Pancreas (tissue), 10 donors: ENCODE data around the gene OPCML. TPM values are rescaled to one million over a fixed set of nuclear protein-coding genes. Genes with fewer than 3 reads are reported as not detected.

Source experiments
- ATAC-seq, 4 donors: fragments of 200-7000 bp; cut with Tn5 transposase; one replicate each; pipeline versions ENCODE4 v1.8.0 to v1.9.1; 2020; ENCODE audit warnings: mild to moderate bottlenecking in 4 of 4, moderate library complexity in 4 of 4
- DNase-seq, 6 donors: peaks; one replicate each; pipeline ENCODE4 v3.0.0-alpha.2; 2020
- FAIRE-seq: peaks from 2 replicates; lab custom pipeline; 2012; peaks lifted over from hg19 to GRCh38; lab: Jason Lieb, UNC
- H3K27ac ChIP-seq, 4 donors: fragments of 200-600 bp; sonication (generic); 1 replicate in 3 of 4; 2 replicates in 1 of 4; pipeline versions ENCODE4 v1.5.0 to v1.8.0; 2020
- H3K27me3 ChIP-seq, 4 donors: fragments of 200-600 bp; one replicate each; pipeline ENCODE4 v1.8.0; 2021
- H3K36me3 ChIP-seq, 3 donors: fragments of 200-600 bp; sonication (generic) in 1 of 3; one replicate each; pipeline versions ENCODE4 v1.5.0 to v1.8.0; 2020 to 2021
- H3K4me1 ChIP-seq, 3 donors: fragments of 200-600 bp; one replicate each; pipeline ENCODE4 v1.8.0; 2021
- H3K4me3 ChIP-seq, 4 donors: fragments of 200-600 bp; sonication (generic) in 2 of 4; one replicate each; pipeline versions ENCODE4 v1.5.0 to v1.8.0; 2020 to 2021
- H3K9me3 ChIP-seq, 4 donors: fragments of 200-600 bp; one replicate each; pipeline ENCODE4 v1.8.0; 2021
- CTCF ChIP-seq, 4 donors: fragments of 200-600 bp; sonication (generic) in 3 of 4; IDR thresholded peaks; one replicate each; pipeline versions ENCODE4 v1.5.0 to v1.8.0; 2021; ENCODE audit warnings: antibody characterized with exemption in 4 of 4
- WGBS, 2 donors: extraction: QIAGEN DNeasy Blood & Tissue Kit; methylation state at CpG; one replicate each; pipeline ENCODE4 v1.1.7; 2013; 5-methylcytosine and 5-hydroxymethylcytosine counted together
- intact Hi-C, 3 donors: fragments of 100-400 bp; cut with DNase I; formaldehyde crosslinking; loops; one replicate each; pipeline versions ENCODE4 v1.11.1 to v1.14.2; 2022
- polyA plus RNA-seq, 2 donors: library from polyadenylated mRNA; stranded (reverse); fragments of 200-250 nt; gene quantifications; one replicate each; pipeline ENCODE4 v1.2.3, GENCODE V29; 2013
- total RNA-seq, 6 donors: library from RNA; stranded (reverse); fragmentation: NEBNext Ultra II Directional in 4 of 6; extraction: Animal tissue kit (Norgen Biotek cat#: 25700) in 4 of 6; gene quantifications; one replicate each; pipeline versions ENCODE4 v1.2.1 to v1.2.4, GENCODE V29; 2021 to 2023
- donor health status: healthy with polysubstance abuse.
- donor health status: DM: no; HTN: no; CAD: no; lungs with moderate emphysema.
- donor health status: DM: no; HTN: no; CAD: no.
- donor health status: control.
- donor health status: control.
- donor health status: Bipolar disorder and iron deficiency.
- donor health status: DM: yes; HTN: yes; CAD: no.
- donor health status: DM: no; HTN: no; CAD: no.
- donor health status: DM: no; HTN: no; CAD: no.
- donor health status: DM: yes; HTN: yes; CAD: no.

Gene OPCML
- total and polyA plus RNA-seq, 8 donors = 0.05 to 0.31 (median 0.19) TPM

- H3K27me3 ChIP-seq = no peaks in the 10 kb centered on the region
- H3K36me3 ChIP-seq = no peaks in the 10 kb centered on the region
- no peak overlapping the region for H3K4me3 ChIP-seq
- ATAC-seq = peak in 1 of 4 donors; percentile 14
- H3K27ac ChIP-seq = no peak overlapping the region
- DNase-seq = no peak
- 59 to 69% methylated on average over 27 of the region's 27 CpGs for WGBS, 2 donors
- no peaks in the 10 kb centered on the region for H3K4me1 ChIP-seq
- H3K9me3 ChIP-seq = no peaks in the 10 kb centered on the region
- no peak for FAIRE-seq
- TF ChIP-seq CTCF (IDR thresholded peaks at IDR 0.05) = no peak
- intact Hi-C loops = no loop called here
Measured at GRCh38 chr11:132718711-132719671, 813.3 kb downstream of the OPCML start.

- no peaks in the 10 kb centered on the region for H3K9me3 ChIP-seq
- no peak for TF ChIP-seq CTCF (IDR thresholded peaks at IDR 0.05)
- no peak for FAIRE-seq
- 64 to 82% methylated on average over 8 of the region's 8 CpGs for WGBS, 2 donors
- H3K36me3 ChIP-seq = no peaks in the 10 kb centered on the region
- ATAC-seq = no peak
- DNase-seq = no peak
- no peak overlapping the region for H3K4me3 ChIP-seq
- H3K4me1 ChIP-seq = no peaks in the 10 kb centered on the region
- no peak overlapping the region for H3K27ac ChIP-seq
- intact Hi-C loops = no loop called here
- no peaks in the 10 kb centered on the region for H3K27me3 ChIP-seq
Measured at GRCh38 chr11:132717824-132718223, 814.5 kb downstream of the OPCML start.

- DNase-seq = no peak
- H3K4me1 ChIP-seq = no peaks in the 10 kb centered on the region
- no peaks in the 10 kb centered on the region for H3K27me3 ChIP-seq
- H3K9me3 ChIP-seq = no peaks in the 10 kb centered on the region
- WGBS, 2 donors = 76 to 82% methylated on average over 2 of the region's 2 CpGs
- H3K4me3 ChIP-seq = no peak overlapping the region
- intact Hi-C loops = no loop called here
- ATAC-seq = no peak
- FAIRE-seq = no peak
- no peak for TF ChIP-seq CTCF (IDR thresholded peaks at IDR 0.05)
- no peaks in the 10 kb centered on the region for H3K36me3 ChIP-seq
- H3K27ac ChIP-seq = no peak overlapping the region
Measured at GRCh38 chr11:132716037-132716436, 816.3 kb downstream of the OPCML start.

GRCh38 chr11:132714859-132715440 lies 817.4 kb downstream of the OPCML start:
- Histone ChIP-seq H3K4me1 (no peaks in the 10 kb centered on the region), H3K27me3 (no peaks in the 10 kb centered on the region), H3K9me3 (no peaks in the 10 kb centered on the region), H3K36me3 (no peaks in the 10 kb centered on the region), H3K27ac (no peak overlapping the region), H3K4me3 (no peak overlapping the region)
- FAIRE-seq (no peak), DNase-seq (no peak), ATAC-seq (no peak)
- intact Hi-C loops = no loop called here
- TF ChIP-seq CTCF (IDR thresholded peaks at IDR 0.05) = no peak
- WGBS, 2 donors = 65 to 72% methylated on average over 4 of the region's 4 CpGs
